H9 (cell line): ENCODE measurements around the gene SLC2A14. TPM values are rescaled to one million over a fixed set of nuclear protein-coding genes. Genes with fewer than 3 reads are reported as not detected.
"Not testable (repeated sequence)": the region's sequence is repeated elsewhere in the genome, so short reads cannot be mapped to it uniquely, and the experiment has no call there.

Experiments
- DNase-seq: peaks from one replicate; pipeline ENCODE4 v3.0.0-alpha.2; 2017
- H2AFZ ChIP-seq: one replicate; pipeline ENCODE4 v1.6.1; 2013; ENCODE audit warnings: mild to moderate bottlenecking, low read length, control low read depth, moderate library complexity
- H2AK5ac ChIP-seq: 2 replicates; pipeline ENCODE4 v1.6.1; 2013; ENCODE audit warnings: low read length, control low read depth, mixed read lengths; ENCODE audit not compliant: insufficient read length
- H2BK120ac ChIP-seq: one replicate; pipeline ENCODE4 v1.6.1; 2013; ENCODE audit warnings: low read depth, mild to moderate bottlenecking, low read length, control low read depth, inconsistent platforms; ENCODE audit not compliant: poor library complexity, severe bottlenecking
- H2BK12ac ChIP-seq: 2 replicates; pipeline ENCODE4 v1.6.1; 2013; ENCODE audit warnings: low read length, control low read depth, mixed read lengths, low read depth; ENCODE audit not compliant: insufficient read length
- H2BK15ac ChIP-seq: 2 replicates; pipeline ENCODE4 v1.6.1; 2013; ENCODE audit warnings: low read depth, low read length, control low read depth
- H2BK20ac ChIP-seq: one replicate; pipeline ENCODE4 v1.6.1; 2013; ENCODE audit warnings: low read depth, mild to moderate bottlenecking, low read length, control low read depth, inconsistent platforms; ENCODE audit not compliant: poor library complexity, severe bottlenecking
- H2BK5ac ChIP-seq: 2 replicates; pipeline ENCODE4 v1.6.1; 2013; ENCODE audit warnings: low read length, control low read depth, mixed read lengths; ENCODE audit not compliant: insufficient read length
- H3K14ac ChIP-seq: 2 replicates; pipeline ENCODE4 v1.6.1; 2013; ENCODE audit warnings: low read length, control low read depth; ENCODE audit not compliant: insufficient read depth
- H3K18ac ChIP-seq: 2 replicates; pipeline ENCODE4 v1.6.1; 2013; ENCODE audit warnings: low read depth, mild to moderate bottlenecking, mixed read lengths, low read length, control low read depth; ENCODE audit not compliant: insufficient read length
- H3K23ac ChIP-seq: 2 replicates; pipeline ENCODE4 v1.6.1; 2013; ENCODE audit warnings: low read length, control low read depth, mixed read lengths, low read depth; ENCODE audit not compliant: insufficient read length
- H3K23me2 ChIP-seq: 2 replicates; pipeline ENCODE4 v1.6.1; 2013; ENCODE audit warnings: low read depth, mild to moderate bottlenecking, mixed read lengths, low read length, control low read depth; ENCODE audit not compliant: insufficient read length, poor library complexity, severe bottlenecking
- H3K27ac ChIP-seq: 2 replicates; pipeline ENCODE4 v1.5.1; 2013; ENCODE audit warnings: low read length, control low read depth, mixed read lengths, low read depth; ENCODE audit not compliant: insufficient read length
- H3K27me3 ChIP-seq: 2 replicates; pipeline ENCODE4 v1.6.1; 2013; ENCODE audit warnings: low read length, control low read depth, inconsistent platforms; ENCODE audit not compliant: insufficient read depth
- H3K4ac ChIP-seq: 2 replicates; pipeline ENCODE4 v1.6.1; 2013; ENCODE audit warnings: low read depth, mild to moderate bottlenecking, control low read depth, inconsistent platforms, low read length, moderate library complexity
- H3K4me1 ChIP-seq: 2 replicates; pipeline ENCODE4 v1.6.1; 2013; ENCODE audit warnings: low read length, control low read depth, inconsistent platforms; ENCODE audit not compliant: insufficient read depth
- H3K4me2 ChIP-seq: 2 replicates; pipeline ENCODE4 v1.6.1; 2013; ENCODE audit warnings: low read length, control low read depth, mixed read lengths; ENCODE audit not compliant: insufficient read length, insufficient read depth
- H3K56ac ChIP-seq: 2 replicates; pipeline ENCODE4 v1.6.1; 2013; ENCODE audit warnings: low read depth, mild to moderate bottlenecking, mixed read lengths, low read length, control low read depth; ENCODE audit not compliant: insufficient read length
- H3K79me1 ChIP-seq: 2 replicates; pipeline ENCODE4 v1.6.1; 2013; ENCODE audit warnings: low read depth, mild to moderate bottlenecking, moderate library complexity, low read length, control low read depth, inconsistent platforms; ENCODE audit not compliant: insufficient read depth, poor library complexity, severe bottlenecking
- H3K79me2 ChIP-seq: 2 replicates; pipeline ENCODE4 v1.6.1; 2013; ENCODE audit warnings: low read length, control low read depth, inconsistent platforms; ENCODE audit not compliant: insufficient read depth
- H3K9ac ChIP-seq: 2 replicates; pipeline ENCODE4 v1.6.1; 2013; ENCODE audit warnings: low read length, control low read depth, mixed read lengths; ENCODE audit not compliant: insufficient read length; ENCODE audit errors: extremely low read depth
- H3K9me3 ChIP-seq: one replicate; pipeline ENCODE4 v1.6.1; 2013; ENCODE audit warnings: low read depth, low read length, inconsistent platforms; ENCODE audit not compliant: control insufficient read depth
- H3T11ph ChIP-seq: one replicate; pipeline ENCODE4 v1.6.1; 2013; ENCODE audit warnings: mild to moderate bottlenecking, low read length, control low read depth, inconsistent platforms
- H4K20me1 ChIP-seq: one replicate; pipeline ENCODE4 v1.6.1; 2013; ENCODE audit not compliant: control insufficient read depth, insufficient read length, insufficient read depth
- H4K5ac ChIP-seq: 2 replicates; pipeline ENCODE4 v1.6.1; 2013; ENCODE audit warnings: low read depth, mild to moderate bottlenecking, mixed read lengths, low read length, control low read depth; ENCODE audit not compliant: insufficient read length
- H4K8ac ChIP-seq: replicated peaks from 2 replicates; pipeline ENCODE4 v1.6.1; 2013; ENCODE audit warnings: low read length, control low read depth, mixed read lengths, low read depth; ENCODE audit not compliant: insufficient read length
- H4K91ac ChIP-seq: 2 replicates; pipeline ENCODE4 v1.6.1; 2013; ENCODE audit warnings: low read depth, mild to moderate bottlenecking, moderate library complexity, mixed read lengths, low read length, control low read depth; ENCODE audit not compliant: insufficient read length
- H3K27ac Mint-ChIP-seq, 3 experiments: 2 replicates in 2 of 3; 3 replicates in 1 of 3; pipeline ENCODE4 v1.8.0; 2020 to 2021; ENCODE audit warnings: mixed read lengths in 3 of 3, mild to moderate bottlenecking in 1 of 3, moderate library complexity in 1 of 3
- H3K27me3 Mint-ChIP-seq: 2 replicates; pipeline ENCODE4 v1.8.0; 2021; ENCODE audit warnings: low read depth, mild to moderate bottlenecking, moderate library complexity, mixed read lengths
- H3K36me3 Mint-ChIP-seq, 3 experiments: 2 replicates in 2 of 3; 3 replicates in 1 of 3; pipeline ENCODE4 v1.8.0; 2020 to 2021; ENCODE audit warnings: low read depth in 3 of 3, mixed read lengths in 3 of 3; ENCODE audit not compliant: insufficient read depth in 1 of 3
- H3K4me1 Mint-ChIP-seq, 2 experiments: 2 replicates each; pipeline ENCODE4 v1.8.0; 2020; ENCODE audit warnings: mixed read lengths in 2 of 2
- H3K4me3 Mint-ChIP-seq, 2 experiments: 2 replicates in 1 of 2; 3 replicates in 1 of 2; pipeline ENCODE4 v1.8.0; 2020 to 2021; ENCODE audit warnings: mild to moderate bottlenecking in 2 of 2, mixed read lengths in 2 of 2, moderate library complexity in 1 of 2
- H3K9me3 Mint-ChIP-seq, 2 experiments: 2 replicates in 1 of 2; 3 replicates in 1 of 2; pipeline ENCODE4 v1.8.0; 2020; ENCODE audit warnings: mild to moderate bottlenecking in 2 of 2, mixed read lengths in 2 of 2, moderate library complexity in 1 of 2
- CTCF ChIP-seq: fragments of 200-600 bp; sonication (generic); conservative IDR thresholded peaks from 3 replicates; pipeline ENCODE4 v1.8.0; 2021; ENCODE audit warnings: antibody characterized with exemption, mild to moderate bottlenecking
- WGBS: extraction: QIAGEN DNeasy Blood & Tissue Kit; methylation state at CpG from one replicate; pipeline ENCODE4 v1.1.7; 2013; ENCODE audit warnings: missing lambda C conversion rate, low lambda C conversion rate, mixed read lengths; ENCODE audit not compliant: insufficient read length; ENCODE audit errors: extremely low coverage; 5-methylcytosine and 5-hydroxymethylcytosine counted together
- total RNA-seq: library from RNA; stranded (reverse); gene quantifications from 2 replicates; pipeline ENCODE4 v1.2.1, GENCODE V29; 2021

Gene SLC2A14
- total RNA-seq, 1 experiment from 2014 or later, result 19.1 TPM

GRCh38 chr12:7832059-7832696 is 40.5 kb downstream of the SLC2A14 start:
- peak; percentile 58 for DNase-seq
- Histone ChIP-seq H3K23ac (no peak overlapping the region), H3K79me2 (no peaks in the 10 kb centered on the region), H4K8ac (no peak overlapping the region), H2BK12ac (no peak overlapping the region), H4K5ac (no peak overlapping the region), H3K9ac (no peak overlapping the region), H2BK20ac (no peak overlapping the region), H4K20me1 (no peaks in the 10 kb centered on the region), H3K18ac (no peak overlapping the region), H3K9me3 (no peaks in the 10 kb centered on the region), H4K91ac (no peak overlapping the region), H3K56ac (no peak overlapping the region), H2BK15ac (no peak overlapping the region), H3T11ph (no peak overlapping the region), H3K4ac (no peak overlapping the region), H3K4me2 (no peak overlapping the region), H2AFZ (no peak overlapping the region), H3K23me2 (no peaks in the 10 kb centered on the region), H3K14ac (no peak overlapping the region), H2AK5ac (no peak overlapping the region), H3K79me1 (no peaks in the 10 kb centered on the region), H3K27ac (no peak overlapping the region), H2BK120ac (no peak overlapping the region), H3K27me3 (no peaks in the 10 kb centered on the region), H2BK5ac (no peak overlapping the region), H3K4me1 (no peaks in the 10 kb centered on the region)
- Mint-ChIP-seq H3K27ac (0 out of 7 replicates have a peak overlapping the region, but pooled peaks of 1 of the 3 experiments have one; percentile 16), H3K36me3 (no peaks in the 10 kb centered on the region), H3K27me3 (no peaks in the 10 kb centered on the region), H3K4me1 (peaks cover 18 to 20% of the 10 kb centered on the region in 2 experiments), H3K9me3 (no peaks in the 10 kb centered on the region), H3K4me3 (no peak overlapping the region)
- peak; percentile 76 for TF ChIP-seq CTCF
- WGBS, result no CpG with 5 or more reads among the region's 6 CpGs

GRCh38 chr12:7829737-7830136 is 43.0 kb downstream of the SLC2A14 start:
- not testable (repeated sequence) for DNase-seq, H3K4me1 ChIP-seq, H3K56ac ChIP-seq, H3K14ac ChIP-seq, H4K5ac ChIP-seq, H3K4me3 Mint-ChIP-seq, H2BK5ac ChIP-seq, H3K9ac ChIP-seq, H4K20me1 ChIP-seq, H2BK12ac ChIP-seq, H4K91ac ChIP-seq, H3K27ac ChIP-seq, H2AFZ ChIP-seq, H2BK15ac ChIP-seq, H3K9me3 ChIP-seq, H2AK5ac ChIP-seq, H3K4ac ChIP-seq, H3T11ph ChIP-seq, H3K9me3 Mint-ChIP-seq, H3K23me2 ChIP-seq, H3K36me3 Mint-ChIP-seq, H3K79me1 ChIP-seq, H2BK120ac ChIP-seq, H3K23ac ChIP-seq, H3K4me2 ChIP-seq, H2BK20ac ChIP-seq, H3K27me3 ChIP-seq, H3K18ac ChIP-seq, H4K8ac ChIP-seq, H3K27me3 Mint-ChIP-seq, H3K79me2 ChIP-seq
- Mint-ChIP-seq H3K4me1 (peaks cover 20 to 22% of the 10 kb centered on the region in 2 experiments), H3K27ac (0 out of 7 replicates have a peak overlapping the region, but pooled peaks of 1 of the 3 experiments have one; percentile 5)
- no CpG with 5 or more reads among the region's 4 CpGs for WGBS
